NOMO-1 treated with dmso at 0.1 percent for 144 hours (cell line): ENCODE measurements around the gene MYO5A.
"Not testable (repeated sequence)": the region's sequence is repeated elsewhere in the genome, so short reads cannot be mapped to it uniquely, and the experiment has no call there.

Experiments
- DNase-seq: peaks from one replicate; lab custom pipeline; 2025; ENCODE audit not compliant: unreplicated experiment; lab: John Stamatoyannopoulos, UW

MYO5A gene

DNA sequence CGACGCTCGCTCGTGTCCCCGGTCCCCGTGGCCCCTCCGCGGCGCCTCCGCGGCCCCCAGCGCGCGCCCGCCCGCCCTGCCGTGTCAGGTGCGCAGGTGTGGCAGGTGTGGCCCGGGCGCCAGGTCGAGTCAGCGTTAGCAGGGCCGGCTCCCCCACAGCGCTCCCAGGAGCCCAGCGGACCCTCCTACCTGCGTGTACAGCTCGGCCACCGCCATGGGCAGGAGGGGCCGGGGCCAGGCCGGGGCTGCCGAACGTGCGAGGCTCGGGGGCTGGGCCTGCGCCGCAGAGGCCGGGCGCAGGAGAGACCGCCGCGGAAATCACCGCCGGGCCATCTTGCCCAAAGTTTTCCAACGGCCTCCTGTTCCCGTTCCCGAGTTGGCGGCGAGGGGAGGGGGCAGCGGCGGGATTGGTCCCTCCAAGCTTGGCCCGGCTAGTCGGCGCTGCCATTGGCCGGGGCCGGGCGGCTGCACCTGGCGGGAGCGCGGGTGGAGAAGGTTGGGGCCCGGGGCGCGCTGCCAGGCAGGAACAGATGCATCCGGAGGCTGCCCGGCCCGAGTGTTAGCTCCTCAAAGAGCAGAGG lies 233.2 kb downstream of the MYO5A start, which contains the start of gene MYO5C:
MYO5C (minus strand) TSS at position 384 of the 581 bp plus-strand sequence; CDS start at position 216, 168 bp downstream.
- no peak for DNase-seq

DNA sequence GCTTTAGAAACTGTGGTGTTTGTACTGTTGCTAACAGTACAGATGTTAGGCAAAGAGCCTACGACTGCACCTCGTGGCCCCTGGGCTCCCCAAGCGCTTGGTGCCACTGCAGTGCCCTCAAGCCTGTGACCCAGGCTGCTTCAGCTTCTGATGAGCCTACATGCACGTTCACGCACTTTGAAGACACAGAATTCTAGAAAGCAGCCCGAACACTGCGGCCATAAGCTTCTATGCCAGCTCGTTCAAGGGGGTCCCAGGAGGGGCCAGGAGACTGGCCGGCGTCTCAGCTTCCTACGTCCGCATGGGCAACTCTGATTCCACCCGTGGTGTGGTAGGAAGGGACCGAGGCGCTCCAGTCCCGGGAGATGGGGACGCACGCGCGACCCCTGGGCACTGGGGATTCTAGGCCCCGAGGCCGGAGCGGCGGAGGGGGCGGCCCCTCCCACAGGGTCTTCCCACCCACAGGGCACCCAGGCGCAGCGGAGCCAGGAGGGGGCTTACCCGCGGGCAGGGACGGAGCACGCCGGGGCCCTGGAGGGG lies 233.7 kb downstream of the MYO5A start:
- no peak for DNase-seq

DNA sequence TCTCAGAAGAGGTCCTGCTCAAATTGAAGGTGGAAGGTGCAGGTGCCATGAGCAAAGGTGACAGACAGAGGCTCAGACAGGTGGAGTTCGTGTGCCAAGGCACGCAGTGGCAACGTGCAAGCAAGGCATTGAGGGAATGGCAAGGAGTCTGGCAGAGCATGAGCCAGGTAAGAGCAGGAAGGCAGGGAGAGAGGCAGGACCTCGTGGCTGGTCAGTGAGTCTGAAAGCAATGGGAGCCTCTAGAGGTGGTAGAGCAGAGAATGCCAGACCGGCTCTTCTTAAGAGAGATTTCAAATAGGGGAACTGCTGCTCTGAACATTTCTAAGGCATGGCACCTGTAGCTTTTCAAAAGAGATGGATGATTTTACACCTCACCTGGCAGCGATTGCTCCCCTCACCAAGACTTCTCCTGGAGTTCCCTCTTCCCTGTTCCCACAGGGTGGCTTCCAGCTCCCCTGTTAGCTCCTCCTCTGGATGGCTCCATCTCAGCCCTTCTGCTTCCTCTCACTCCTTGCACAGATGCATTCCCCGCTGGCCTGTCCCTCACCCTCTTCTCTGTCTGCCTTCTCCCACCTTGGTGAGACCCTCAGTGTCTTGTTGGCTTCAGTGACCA lies 235.8 kb downstream of the MYO5A start:
- DNase-seq = no peak

DNA sequence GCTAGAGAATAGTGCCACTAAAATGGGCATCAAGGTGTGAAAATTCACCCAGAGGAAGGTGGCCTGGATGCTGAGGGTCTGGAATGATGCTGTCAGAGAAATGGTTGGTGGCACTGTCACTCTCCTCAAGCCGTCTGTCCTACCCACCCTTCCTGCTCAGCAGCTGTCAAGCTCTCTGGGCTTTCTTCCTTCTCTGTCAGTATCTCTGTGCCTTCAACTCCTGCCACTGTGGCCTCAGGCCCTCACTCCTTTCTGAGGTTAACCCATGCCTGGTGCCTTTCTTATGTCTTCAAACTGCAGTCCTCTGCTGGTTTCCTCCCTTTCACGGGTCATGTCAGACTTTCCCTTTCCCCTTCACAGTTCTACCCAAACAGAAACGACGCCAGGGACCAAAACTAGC lies 237.5 kb downstream of the MYO5A start:
- DNase-seq = no peak

- no peak for DNase-seq
These were observed 237.9 kb downstream of the MYO5A start for GRCh38 chr15:52290800-52291199.

- DNase-seq = no peak
These were observed 238.4 kb downstream of the MYO5A start for GRCh38 chr15:52290329-52290728.

DNA sequence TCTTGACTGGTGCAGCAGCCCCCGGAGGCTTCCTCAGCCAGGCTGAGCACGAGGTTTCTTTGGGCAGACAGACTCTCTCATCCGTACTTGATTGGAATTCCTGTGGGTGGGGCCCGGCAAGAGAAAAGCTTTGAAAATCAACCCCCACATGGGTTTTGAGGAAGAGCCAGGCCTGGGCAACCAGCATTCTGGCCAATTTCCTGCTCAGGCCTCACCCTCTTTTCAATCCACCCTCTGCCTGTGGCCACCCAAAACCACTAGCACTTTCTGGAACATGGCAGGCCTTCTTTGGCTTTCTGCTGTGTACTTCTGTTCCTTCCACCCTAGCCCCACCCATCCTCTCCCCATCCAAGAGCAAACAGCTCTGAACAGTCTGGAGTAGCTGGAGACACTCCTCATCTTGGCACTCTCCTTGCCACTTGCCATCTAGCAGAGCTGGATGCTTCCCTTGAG lies 239.0 kb downstream of the MYO5A start:
- no peak for DNase-seq

DNA sequence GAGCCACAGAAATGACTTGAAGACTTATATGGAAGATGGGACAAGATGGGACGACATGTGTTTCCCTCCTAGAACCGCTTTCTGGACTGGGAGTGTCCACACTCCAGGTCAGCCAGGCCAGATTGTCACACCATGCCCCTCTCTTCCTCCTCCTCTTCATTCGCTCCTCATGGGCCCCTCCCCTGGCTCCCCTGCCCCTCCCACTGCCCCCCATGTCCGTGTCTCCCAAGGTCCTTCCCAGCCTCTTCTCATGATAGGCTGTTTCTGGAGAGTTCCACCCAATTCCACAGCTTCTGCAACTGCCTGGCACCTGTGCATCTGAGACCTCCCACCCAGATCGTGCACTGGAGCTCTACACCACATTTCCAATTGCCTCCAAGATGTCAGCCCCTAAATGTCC lies 239.7 kb downstream of the MYO5A start:
- DNase-seq = no peak

- no peak for DNase-seq
These were observed 240.4 kb downstream of the MYO5A start for GRCh38 chr15:52288051-52288942.

- no peak for DNase-seq
These were observed 241.6 kb downstream of the MYO5A start for GRCh38 chr15:52287114-52287513.

GRCh38 chr15:52285941-52286340 lies 242.7 kb downstream of the MYO5A start:
- DNase-seq = not testable (repeated sequence)

DNA sequence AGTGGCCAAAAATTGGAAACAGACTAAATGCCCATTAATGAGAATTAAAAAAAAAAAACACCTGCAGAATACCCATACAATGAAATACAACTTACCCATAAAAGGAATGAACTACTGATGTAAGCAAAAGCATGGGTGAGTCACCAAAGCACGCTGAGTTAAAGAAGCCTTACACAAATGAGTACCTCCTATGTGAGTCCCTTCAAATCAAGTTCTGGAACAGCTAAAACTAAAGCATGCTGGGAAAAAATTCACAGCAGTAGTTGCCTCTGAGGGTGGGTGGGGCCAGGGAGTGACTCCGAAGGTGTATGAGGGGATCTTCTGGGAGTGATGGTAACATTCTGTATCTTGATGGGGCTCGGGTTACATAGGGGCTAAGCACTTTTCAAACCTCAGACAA lies 244.5 kb downstream of the MYO5A start:
- DNase-seq = no peak

DNA sequence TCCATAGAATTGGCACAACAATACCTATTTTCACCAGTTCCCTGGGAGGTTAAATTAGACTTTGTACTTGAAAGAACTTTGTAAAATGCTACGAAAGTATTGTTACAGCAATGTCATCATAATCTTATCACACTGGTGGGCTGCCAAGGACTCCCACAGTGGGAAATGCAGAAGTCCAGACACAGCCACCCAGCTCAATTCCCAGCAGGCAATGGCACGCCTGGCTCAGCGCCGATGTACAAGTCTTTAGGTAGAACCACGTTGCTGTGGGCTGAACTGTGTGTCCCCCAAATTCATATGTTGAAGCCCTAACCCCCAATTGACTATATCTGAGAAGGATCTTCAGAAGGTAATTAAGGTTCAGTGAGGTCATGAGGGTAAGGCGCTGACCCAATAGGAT lies 245.4 kb downstream of the MYO5A start:
- DNase-seq = no peak

DNA sequence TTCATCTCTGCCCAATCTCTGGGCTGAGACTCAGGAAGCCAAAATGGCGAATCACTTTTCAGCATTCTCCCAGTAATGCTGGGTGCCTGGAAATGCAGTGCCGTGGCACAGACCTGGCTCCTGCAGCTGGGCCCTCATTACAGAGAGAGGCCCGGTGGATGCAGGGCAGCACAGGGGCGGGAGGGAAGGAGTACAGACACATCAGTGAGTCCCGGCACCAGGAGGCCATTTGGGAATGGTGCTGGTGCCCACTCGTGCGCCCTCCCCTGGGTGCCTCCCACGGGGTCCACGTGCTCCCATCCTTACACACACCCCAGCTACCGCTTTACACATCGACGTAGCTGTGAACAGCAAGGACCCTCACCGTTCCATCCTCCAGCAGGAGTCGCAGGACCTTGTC lies 246.3 kb downstream of the MYO5A start:
- no peak for DNase-seq

DNA sequence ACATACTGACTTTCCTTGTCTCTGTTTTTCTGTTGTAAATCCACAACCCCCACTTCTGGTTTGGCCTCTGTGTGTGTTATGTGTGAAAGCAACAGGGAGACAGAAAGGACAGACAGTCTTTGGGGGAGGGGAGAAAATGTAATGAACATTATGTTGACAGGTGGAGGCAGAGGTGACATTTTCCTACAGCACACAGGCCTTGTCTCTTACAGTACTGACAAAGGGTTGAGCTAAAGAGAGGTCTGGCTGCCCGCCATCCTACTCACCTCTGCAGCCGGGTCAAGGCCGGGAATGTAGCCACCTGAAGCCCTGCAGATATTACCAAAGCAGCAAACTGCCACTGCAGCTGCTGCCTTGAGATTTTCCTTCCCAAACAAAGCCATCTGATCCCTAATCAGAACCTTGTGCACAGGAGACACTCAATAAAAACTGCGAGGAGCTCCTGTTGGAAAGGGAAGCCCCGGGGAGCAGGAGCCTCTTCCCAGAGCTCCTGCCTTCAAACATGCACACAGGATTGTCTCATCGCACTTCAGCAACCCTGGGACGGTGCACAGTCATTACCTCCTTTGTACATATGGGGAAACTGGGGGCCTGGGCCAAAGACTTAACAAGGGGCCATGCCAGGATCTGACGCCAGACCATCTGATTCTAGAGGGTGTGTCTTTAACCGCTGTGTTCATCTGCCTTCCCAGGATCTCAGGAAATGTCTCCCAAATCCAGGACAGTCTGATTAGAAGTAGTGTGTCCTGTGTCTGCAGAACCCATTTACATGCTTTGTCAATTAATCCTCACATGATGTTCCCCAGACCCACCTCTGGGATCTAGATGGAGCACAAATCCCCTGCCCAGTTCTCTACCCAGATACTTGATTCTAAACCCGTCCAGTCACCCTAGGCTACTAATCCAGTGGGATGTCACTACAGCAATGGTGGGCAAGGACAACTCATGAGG lies 247.3 kb downstream of the MYO5A start:
- no peak for DNase-seq

- no peak for DNase-seq
These were observed 248.2 kb downstream of the MYO5A start for GRCh38 chr15:52280326-52281084.

DNA sequence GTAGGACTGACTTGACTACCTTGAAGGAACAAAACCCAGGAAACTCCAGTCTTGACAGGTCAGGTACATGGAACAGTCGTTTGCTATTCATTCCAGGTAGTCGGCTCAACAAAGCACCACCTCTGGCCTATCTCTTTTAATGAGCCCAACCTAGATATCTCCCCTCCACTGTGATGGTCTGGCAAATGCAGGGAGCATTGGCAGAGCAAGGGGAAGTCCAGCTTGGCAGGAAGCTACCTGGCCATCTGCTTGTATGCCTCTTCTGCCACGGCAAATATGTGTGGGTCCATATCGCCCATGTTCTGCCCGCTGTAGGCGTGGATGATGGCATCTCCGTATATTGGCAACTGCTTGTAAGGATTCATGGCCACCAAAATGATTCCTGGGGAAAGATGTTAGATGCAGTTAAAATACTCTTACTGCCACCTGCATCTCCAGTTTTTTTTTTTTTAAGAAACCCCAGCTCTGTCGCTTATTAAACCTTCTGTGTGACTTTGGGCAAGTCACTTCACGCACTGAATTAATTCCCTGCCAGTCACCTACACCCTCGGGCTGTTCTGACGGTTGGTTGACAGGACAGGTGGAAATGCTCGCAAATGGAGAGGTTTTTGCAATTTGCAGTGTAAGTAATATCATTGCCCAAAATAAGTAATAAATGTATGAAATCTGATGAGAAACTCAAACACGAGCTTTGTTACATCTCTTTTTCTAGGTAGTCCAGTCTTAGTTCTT lies 249.9 kb downstream of the MYO5A start:
- no peak for DNase-seq

- DNase-seq = no peak
These were observed 250.5 kb downstream of the MYO5A start for GRCh38 chr15:52278135-52278534.

GRCh38 chr15:52277575-52277974 lies 251.1 kb downstream of the MYO5A start:
- no peak for DNase-seq
